HG02759 (cell line): ENCODE data around the gene BRAT1.

Experiments
- ATAC-seq: cut with Tn5 transposase; IDR thresholded peaks from one replicate; pipeline ENCODE4 v1.9.1; 2021; ENCODE audit warnings: mild to moderate bottlenecking, moderate library complexity; ENCODE audit not compliant: unreplicated experiment

The BRAT1 gene

DNA sequence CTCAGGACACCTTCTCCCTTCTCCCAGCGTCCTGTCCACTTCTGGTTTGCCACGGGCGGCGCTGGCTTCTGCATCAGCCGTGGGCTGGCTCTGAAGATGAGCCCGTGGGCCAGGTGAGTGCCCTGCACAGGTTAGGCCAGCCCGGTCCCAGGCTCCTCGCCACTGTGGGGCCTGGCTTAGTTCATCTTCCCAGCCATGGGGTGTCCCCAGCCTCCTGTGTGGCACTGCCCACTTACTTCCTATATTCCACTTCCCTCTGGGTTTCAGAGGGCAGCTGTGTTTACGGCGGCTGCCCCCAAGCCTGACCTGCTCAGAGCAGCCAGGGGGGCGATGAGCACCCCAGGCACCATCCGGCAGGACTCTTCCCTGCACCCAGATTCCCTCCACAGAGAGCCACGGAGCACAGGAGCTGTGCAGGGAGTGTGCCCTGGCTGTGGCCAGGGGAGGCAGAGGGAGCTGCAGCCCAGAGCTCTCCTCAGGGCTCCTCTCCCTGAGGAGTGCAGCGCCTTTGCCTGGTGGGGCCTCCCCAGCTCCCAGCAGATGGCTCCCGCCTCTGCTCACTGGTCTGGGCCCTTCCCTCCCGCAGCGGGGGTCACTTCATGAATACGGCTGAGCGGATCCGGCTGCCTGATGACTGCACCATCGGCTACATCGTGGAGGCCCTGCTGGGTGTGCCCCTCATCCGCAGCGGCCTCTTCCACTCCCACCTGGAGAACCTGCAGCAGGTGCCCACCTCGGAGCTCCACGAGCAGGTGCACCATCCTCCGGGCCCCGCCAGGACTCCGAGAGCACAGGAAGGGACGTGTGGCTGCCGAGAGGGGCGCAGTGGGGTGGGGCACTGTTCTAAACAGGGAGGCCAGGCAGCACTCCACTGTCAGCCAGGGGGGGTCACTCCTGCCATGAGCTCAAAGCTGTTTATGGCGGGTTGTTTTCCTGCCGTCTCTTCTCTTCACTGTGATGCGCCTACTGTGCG lies 29.4 kb downstream of the BRAT1 start:
- no peak for ATAC-seq

DNA sequence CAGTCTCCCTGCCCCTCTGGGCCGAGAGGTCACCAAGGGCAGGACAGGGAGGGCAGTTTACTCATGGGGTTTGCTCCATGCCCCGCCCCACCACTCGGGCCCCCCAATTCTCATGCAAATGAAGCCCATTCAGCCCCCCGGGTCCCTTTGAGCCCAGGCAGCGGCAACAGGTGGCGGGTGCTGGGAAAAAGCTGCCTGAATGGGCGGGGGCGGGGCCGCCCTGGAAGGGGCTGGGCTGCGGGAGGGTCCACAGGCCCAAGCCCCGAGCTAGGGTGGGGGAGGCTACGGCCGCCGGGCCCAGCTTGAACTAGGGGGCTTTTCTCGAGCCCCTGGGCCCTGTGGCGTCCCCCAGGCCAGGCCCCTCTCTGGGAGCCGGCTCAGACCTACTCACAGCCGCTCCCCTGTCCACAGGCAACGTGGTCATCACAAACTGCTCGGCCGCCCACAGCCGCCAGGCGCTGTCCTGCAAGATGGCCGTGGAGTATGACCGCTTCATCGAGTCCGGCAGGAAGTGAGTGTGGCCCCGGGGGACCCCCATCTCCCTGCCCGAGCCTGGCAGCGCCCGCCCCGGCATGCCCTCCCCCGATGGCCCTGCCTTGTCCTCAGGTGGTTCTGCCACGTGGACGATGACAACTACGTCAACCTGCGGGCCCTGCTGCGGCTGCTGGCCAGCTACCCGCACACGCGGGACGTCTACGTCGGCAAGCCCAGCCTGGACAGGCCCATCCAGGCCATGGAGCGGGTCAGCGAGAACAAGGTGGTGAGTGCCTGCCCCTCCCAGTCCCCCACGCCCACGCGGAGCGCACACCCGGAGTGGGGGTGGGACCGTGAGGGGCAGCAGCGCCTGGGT lies 30.3 kb downstream of the BRAT1 start:
- ATAC-seq = no peak

DNA sequence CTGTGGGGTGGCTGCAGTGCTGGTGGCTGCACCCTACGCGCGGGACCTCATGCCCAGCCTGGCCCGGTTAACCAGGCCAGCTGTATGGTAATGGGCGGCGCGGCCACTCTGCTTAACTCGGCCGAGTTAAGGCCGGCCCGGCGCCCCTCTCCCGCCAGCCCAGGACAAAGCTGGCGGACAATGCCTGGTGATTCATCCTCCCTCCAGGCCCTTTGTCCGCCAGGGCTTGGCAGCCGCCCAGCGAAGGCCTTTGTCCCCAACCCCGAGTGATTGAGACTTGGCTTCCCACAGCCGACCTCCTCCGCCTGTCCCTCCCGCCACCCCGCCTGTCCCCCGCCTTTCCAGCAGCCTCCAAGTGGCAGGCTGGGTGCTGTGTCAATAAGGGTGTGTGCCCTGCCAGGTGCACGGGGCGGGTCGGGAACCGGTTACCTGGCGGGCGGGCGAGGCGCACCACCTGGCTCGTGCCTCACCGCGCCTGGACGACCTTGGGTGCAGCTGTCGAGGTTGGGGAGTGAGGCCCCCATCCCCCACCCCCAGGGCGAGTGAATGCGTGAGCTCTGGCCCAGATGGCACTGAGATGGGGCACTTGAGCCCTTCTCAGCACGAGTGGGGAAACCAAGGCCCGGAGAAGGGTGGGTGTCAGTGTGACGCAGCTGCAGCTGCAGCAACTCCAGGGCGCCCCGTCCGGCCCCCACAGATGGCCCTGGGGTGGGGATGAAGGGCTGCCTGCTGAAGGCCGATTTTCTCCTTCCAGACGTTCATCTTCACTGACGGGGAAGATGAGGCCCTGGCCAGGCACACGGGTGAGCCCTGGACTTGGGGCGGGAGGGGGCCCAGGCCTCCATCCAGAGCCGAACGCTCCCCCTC lies 31.1 kb downstream of the BRAT1 start:
- no peak for ATAC-seq

DNA sequence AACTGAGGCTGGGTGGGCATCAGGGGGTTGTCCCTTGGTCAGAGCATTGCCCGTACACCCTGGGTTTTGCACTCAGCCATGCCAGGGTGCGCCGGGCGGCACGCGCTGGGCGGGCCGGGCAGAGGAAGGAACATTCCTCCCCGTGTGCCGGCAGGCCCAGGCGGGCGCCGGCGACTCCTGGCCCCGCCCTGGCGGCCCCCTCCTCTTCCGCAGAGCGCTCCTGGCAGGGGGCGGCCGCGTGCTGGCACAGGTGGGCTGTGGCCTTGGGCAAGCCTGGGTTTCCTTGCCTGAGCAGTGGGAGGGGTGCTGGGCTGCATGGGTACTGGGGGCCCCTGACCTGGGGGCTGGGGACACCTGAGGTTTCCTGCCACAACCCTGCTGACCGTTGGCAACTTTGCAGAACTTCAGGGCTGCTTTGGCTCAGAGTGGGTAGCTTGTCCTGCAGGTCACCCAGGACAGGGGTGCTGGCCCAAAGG lies 31.8 kb downstream of the BRAT1 start:
- ATAC-seq = no peak

DNA sequence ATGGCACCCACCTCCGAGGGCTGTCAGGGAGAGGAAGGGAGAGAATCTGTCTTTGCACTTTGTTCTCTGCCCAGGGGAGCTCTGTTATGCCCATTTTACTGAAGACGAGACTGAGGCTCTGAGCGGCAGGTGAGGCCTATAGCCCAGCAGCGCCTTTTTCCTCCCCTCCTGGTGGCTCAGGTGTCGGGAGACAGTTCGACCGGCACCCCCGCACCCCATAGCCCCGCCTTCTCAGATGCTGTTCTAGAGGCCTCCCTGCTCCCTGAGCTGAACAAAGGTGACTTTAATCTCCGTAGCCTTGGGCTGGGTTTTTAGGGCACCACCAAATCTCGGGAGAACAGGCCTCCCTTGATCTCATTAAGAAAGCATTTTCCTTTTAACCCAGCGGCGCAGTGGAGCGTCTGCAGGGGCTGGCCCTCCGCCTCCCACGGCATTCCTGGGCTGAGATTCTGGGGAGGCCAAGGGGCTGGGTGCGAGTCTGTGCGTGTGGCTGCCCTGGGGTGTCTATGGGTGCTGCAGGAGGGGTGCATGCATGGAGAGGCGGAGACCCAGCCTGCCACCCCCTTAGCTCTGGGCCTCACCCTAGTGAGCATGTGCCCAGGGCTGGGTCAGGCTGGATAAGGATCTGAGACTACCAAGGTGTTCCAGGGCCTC lies 32.4 kb downstream of the BRAT1 start:
- no peak for ATAC-seq

DNA sequence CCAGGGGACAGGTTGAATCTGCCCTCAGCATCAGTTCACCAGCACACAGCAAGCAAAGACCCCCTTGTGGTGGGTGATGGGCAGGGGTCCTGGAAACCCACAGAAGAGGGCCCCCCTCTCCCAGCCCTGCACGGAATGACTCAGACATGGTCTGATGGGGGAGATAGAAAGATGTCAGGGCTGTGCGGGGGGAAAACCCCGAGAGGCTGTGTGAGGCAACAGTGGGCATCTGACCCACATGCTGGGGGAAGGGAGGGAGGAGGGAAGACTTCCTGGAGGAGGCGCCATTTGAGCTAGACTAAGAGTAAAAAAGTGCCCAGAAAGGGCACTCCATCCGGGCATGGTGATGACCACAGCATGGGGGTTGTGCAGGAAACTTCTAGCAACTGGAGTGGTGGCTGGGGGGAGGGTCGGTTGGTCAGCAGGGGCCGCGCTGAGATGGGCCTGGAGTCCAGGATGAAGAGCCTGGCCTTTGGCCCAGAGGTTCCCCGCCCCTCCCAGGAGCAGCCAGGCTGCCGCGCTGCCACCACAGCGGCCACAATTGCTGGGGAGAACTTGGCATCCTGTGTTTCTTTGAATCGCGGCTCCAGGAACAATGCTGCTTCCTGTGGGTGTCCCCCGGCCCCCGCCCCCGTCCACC lies 33.3 kb downstream of the BRAT1 start:
- no peak for ATAC-seq

DNA sequence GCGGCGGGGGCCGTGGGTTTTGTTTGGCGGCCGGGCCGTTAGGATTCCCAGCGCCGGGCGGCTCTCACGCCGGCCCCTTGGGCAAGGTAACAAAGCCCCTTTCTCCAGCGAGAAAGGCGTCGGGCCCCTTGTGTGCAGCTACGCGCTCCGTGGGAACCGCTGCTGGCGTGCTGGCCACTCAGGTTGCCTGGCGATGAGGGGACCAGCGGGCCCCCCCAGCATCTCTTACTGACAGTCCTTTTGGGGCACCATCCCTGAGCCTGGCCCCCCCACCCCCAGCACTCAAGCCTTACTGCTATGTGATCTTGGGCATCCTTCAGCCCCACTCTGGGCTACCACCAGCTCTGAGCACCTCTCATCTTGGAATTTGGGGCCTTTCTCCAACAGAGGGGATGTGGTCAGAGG lies 34.0 kb downstream of the BRAT1 start:
- ATAC-seq = no peak

DNA sequence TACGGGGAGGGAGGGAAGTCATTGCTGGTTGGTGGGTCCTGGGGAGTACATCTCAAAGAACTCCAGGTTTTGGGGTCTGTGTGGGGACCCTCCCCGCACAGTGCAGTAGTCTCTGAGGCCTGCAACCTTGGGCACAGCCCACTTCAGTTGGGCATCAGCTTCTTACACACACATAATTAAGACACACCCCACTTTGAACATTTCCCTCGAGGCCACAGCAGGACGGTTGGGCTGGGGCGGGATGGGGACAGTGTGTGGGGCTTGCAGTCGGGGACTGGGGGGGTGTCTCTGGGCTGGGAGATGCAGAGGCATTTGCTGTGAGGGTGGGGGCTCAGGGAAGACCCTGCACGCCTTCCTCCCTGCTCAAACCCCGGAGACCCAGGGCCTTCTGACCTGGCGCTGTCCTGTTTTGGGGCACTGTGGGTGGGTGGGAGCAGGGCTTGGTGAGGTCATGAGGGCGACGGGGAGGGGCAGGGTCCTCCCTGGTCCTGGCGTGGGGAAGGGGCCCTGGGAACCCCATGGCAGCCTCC lies 34.5 kb downstream of the BRAT1 start:
- ATAC-seq = no peak

DNA sequence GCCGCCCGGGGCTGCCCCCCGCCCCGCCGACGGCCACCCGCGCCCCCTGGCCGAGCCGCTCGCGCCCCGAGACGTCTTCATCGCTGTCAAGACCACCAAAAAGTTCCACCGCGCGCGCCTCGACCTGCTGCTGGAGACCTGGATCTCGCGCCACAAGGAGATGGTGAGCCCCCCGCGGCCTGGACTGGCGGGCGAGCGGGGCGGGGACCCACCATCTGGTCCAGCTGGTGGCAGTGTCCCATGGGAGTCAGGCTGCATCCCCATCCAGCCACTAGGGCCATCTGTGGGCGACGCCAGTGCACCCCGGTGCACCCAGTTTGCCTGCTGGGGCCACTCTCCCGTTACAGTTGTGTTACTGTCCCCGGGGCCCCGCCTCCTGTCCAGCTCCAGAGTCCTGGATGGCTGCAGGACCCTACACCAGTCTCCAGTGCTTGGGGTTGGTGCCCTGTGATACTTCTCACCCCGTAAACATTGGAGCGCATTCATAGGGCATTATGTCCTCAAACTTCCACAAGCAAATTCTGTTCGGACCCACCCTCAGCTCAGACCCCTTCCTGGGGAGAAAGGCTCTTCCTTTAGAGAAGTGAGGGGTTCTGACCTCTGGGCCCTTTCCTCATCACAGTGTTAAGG lies 35.1 kb downstream of the BRAT1 start:
- ATAC-seq = peak; percentile 1

DNA sequence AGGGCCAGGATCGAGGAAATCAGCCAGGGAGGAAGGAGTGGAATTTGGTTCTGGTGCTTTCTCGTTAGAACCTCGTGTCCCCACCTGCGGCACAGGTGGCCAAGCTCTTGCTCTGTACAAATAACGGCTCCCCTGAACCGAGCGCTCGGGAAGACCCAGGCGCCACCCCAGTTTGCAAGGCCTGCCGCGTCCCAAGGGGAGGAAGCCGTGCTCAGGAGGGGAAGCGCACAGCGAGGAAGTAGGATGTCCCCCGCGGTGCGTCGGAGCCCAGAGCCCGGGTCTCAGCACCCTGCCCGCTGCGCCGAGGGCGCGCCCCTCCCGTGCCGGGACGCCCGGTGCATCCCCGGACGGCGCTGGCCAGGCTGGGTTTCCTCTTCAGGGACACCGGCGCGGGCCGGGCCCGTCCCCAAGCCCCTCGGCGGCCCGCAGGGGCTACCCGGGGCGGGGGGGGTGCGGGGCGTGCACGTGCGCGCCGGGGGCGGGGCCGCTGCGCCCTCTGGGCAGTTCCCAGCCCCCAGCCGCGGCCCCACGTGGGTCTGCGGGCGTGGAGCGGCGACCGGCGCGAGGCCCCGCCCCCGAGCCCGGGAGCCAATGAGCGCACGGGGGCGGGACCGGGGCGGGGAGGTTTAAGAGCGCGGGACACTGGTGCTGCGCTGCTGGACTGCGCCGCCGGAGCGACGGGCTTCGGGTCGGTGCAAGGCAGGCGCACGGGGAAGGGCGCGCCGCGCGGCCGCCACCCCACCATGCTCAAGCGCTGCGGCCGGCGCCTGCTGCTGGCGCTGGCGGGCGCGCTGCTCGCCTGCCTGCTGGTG lies 36.0 kb downstream of the BRAT1 start, which contains the start of gene LFNG:
TSS of gene LFNG (plus strand) at position 656 of the 812 bp plus-strand sequence. CDS start at position 744, 88 bp downstream.
- ATAC-seq = peak; percentile 85

DNA sequence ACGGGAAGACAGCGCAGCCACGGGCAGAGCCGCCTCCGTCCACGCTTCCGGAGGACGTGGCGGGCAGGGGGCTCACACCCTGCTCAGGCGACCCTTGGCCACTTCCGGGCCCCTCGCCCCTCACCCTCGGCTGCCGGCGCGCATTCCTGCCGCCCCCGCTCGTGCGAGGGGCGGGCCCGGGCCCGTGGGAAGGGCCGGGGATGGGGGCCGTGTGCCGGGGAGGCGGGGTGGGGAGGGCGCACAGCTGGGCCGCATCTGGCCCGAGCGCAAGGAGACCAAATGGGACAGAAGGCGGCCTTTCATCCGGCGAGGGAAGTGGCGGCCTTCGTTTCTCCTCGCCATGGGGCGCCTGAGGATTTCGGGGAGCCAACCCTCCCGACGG lies 36.6 kb downstream of the BRAT1 start:
- no peak for ATAC-seq

DNA sequence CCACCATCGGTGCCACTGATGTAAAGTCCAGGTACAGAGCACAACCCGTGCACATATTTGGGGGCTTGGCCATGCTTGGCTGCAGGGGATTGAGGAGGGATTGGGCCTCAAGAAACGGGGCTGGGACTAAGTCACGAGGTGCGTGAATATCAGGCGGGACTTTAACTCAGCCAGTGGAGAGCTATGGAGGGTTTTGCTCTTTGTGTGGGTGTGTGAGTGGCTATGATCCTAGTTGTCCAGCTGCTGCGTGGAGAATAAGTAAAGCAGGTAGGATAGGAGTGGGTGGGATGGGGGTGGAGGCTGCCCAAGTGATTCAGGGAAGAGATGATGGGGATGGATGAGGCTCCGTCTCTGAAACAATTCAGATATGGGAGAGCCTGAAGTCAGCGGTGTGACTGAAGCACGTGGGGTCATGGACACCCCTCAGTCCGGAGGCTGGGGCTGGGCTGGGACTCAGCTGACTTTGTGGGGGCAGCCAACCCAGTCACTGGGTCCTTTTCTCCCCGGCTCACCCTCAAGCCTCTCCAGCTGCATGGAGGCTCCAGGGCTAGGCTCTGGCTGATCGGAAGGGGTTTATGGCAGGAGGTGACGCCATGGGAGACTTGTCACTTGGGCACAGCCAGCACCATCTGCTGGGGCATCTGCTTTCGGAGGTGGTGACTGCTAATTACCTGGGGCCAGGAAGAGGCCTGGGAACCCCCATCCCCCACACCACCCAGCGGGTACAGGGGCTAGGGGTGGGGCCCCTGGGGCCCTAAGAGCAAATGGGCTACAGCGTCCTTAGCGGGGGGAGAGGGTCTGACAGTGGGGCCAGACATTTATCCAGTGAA lies 37.4 kb downstream of the BRAT1 start:
- ATAC-seq = no peak

DNA sequence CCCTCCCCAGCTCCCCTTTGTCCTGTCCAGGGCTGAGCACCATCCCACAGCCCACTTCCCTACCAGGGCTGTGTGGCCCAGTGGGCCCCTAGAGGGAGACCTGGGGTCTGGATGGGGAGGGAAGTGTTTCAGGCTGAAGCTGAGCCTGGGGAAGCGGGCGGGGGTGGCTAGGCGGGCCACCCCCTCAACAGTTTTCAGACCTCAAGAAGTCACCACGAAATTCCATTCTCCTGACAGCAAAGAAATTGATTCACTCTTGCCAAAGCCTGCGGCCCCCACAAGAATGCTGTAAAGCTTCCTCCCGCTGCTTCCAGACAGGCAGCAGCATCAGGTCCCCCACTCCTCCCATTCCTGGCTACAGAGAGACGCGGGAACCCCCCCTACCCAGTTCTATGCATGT lies 38.3 kb downstream of the BRAT1 start:
- ATAC-seq = no peak

DNA sequence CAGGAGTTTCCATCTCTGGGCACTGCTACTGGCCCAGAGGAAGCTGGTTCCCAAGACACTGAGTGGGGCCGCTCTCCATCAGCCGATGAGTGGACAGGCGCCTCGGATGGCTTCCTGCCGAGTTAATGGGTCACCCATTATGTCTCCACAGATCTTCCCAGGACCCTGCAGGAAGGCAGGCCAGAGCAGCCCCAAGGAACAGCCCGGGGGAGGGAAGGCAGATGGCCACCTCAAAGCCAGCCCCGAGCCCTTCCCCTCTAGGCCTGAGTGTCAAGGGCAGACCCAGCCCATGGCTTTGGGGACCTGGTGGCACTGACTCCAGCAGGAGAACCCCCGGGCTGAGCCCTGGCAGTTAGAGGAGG lies 39.1 kb downstream of the BRAT1 start:
- no peak for ATAC-seq

DNA sequence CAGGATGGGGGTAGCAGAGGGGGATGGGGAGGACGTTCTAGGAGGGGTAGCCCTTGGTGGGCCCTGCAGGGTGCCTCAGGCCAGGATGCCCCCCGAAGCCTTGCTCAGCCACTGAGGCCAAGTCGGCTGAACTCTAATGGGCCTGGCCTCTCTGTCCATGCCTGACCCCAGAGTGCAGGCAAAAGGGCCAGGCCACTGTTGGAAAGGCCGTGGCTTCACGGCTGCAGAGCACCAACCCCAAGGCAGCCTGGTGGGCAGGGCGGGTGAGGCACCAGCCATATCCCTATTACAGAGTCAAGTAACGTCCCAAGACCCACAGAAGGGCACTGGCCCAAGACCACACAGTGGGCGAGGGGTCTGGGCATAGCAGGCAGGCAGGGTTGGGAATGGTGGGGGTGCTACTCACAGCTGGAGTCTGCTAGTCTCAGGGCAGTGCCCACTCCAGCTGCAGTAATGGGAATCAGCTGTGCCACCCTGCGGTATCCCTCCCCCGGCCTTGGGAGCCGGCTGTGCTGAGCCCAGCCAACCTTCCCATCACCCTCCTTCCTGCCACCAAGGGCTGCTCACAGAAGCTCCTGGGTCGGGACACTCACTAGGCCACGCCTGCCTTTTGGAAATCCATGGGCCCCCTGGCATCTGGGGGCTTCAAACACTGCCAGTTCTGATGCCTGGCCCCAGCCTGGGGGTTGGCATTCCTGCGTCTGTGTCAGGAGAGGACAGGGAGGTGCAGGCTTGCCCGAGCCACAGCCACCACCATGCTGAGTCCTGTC lies 39.7 kb downstream of the BRAT1 start:
- ATAC-seq = no peak
